Neural cell (in vitro differentiated cells): ENCODE measurements around the gene NPSR1. TPM values are rescaled to one million over a fixed set of nuclear protein-coding genes. Genes with fewer than 3 reads are reported as not detected.

Experiments used
- H2AFZ ChIP-seq: fragments of 200-600, 300-800 bp; sonication (generic), shearing (Covaris generic); 2 replicates; pipeline ENCODE4 v1.6.0; 2014; ENCODE audit warnings: low read depth, mild to moderate bottlenecking, antibody characterized with exemption, low read length, moderate library complexity
- H3F3A ChIP-seq: fragments of 200-600 bp; shearing (Covaris generic); 2 replicates; pipeline ENCODE4 v1.6.1; 2016; ENCODE audit warnings: mild to moderate bottlenecking, moderate library complexity, mixed read lengths, antibody characterized with exemption, low read length; ENCODE audit not compliant: insufficient read depth, poor library complexity, severe bottlenecking
- H3K27ac ChIP-seq: fragments of 200-600, 300-800 bp; sonication (generic), shearing (Covaris generic); 2 replicates; pipeline ENCODE4 v1.5.1; 2014; ENCODE audit warnings: mild to moderate bottlenecking, low read length, moderate library complexity
- H3K27me3 ChIP-seq: fragments of 300-800, 200-600 bp; sonication (generic), shearing (Covaris generic); 2 replicates; pipeline ENCODE4 v1.6.0; 2014; ENCODE audit warnings: mild to moderate bottlenecking, low read depth, low read length, moderate library complexity; ENCODE audit not compliant: insufficient read depth
- H3K36me3 ChIP-seq: fragments of 300-800, 200-600 bp; sonication (generic), shearing (Covaris generic); 2 replicates; pipeline ENCODE4 v1.5.1; 2014; ENCODE audit warnings: mild to moderate bottlenecking, antibody characterized with exemption, low read length, moderate library complexity; ENCODE audit not compliant: insufficient read depth
- H3K4me2 ChIP-seq: fragments of 300-800, 200-600 bp; sonication (generic), shearing (Covaris generic); 2 replicates; pipeline ENCODE4 v1.6.0; 2014; ENCODE audit warnings: mild to moderate bottlenecking, low read length
- H3K4me3 ChIP-seq: fragments of 300-800, 200-600 bp; sonication (generic), shearing (Covaris generic); 2 replicates; pipeline ENCODE4 v1.5.1; 2014; ENCODE audit warnings: mild to moderate bottlenecking, low read length, moderate library complexity
- H3K79me2 ChIP-seq: fragments of 200-600 bp; shearing (Covaris generic); replicated peaks from 2 replicates; pipeline ENCODE4 v1.6.0; 2014; ENCODE audit warnings: mild to moderate bottlenecking, low read length, moderate library complexity; ENCODE audit not compliant: insufficient read depth
- H3K9ac ChIP-seq: fragments of 300-800, 200-600 bp; sonication (generic), shearing (Covaris generic); 2 replicates; pipeline ENCODE4 v1.6.1; 2016; ENCODE audit warnings: mild to moderate bottlenecking, low read length, mixed read lengths
- H3K9me2 ChIP-seq: fragments of 200-600 bp; shearing (Covaris generic); 2 replicates; pipeline ENCODE4 v1.6.1; 2016; ENCODE audit warnings: mild to moderate bottlenecking, low read length, mixed read lengths; ENCODE audit not compliant: insufficient read depth
- H3K9me3 ChIP-seq: fragments of 200-600, 300-800 bp; sonication (generic), shearing (Covaris generic); 2 replicates; pipeline ENCODE4 v1.6.1; 2016; ENCODE audit warnings: mild to moderate bottlenecking, mixed run types, low read length, moderate library complexity, mixed read lengths
- H4K20me1 ChIP-seq: fragments of 200-600 bp; shearing (Covaris generic); 2 replicates; pipeline ENCODE4 v1.6.1; 2016; ENCODE audit warnings: mild to moderate bottlenecking, mixed run types; ENCODE audit not compliant: insufficient read depth
- CTCF ChIP-seq: fragments of 450-650 bp; IDR thresholded peaks from 2 replicates; pipeline ENCODE4 v1.5.1; 2014; ENCODE audit warnings: antibody characterized with exemption, mild to moderate bottlenecking, moderate library complexity; ENCODE audit not compliant: poor library complexity, severe bottlenecking
- EP300 ChIP-seq: fragments of 450-650 bp; conservative IDR thresholded peaks from 2 replicates; pipeline ENCODE4 v1.6.1; 2014; ENCODE audit warnings: antibody characterized with exemption, mild to moderate bottlenecking, moderate library complexity; ENCODE audit not compliant: poor library complexity, severe bottlenecking
- EZH2 ChIP-seq: fragments of 200-600, 300-800 bp; shearing (Covaris generic), sonication (generic); IDR thresholded peaks from 2 replicates; pipeline ENCODE4 v1.6.1; 2014; ENCODE audit warnings: antibody characterized with exemption, low read length, borderline replicate concordance, mild to moderate bottlenecking; ENCODE audit not compliant: insufficient read depth, poor library complexity, severe bottlenecking
- MXI1 ChIP-seq: fragments of 450-650 bp; conservative IDR thresholded peaks from 2 replicates; pipeline ENCODE4 v1.6.1; 2014; ENCODE audit warnings: antibody characterized with exemption, mild to moderate bottlenecking; ENCODE audit not compliant: poor library complexity, severe bottlenecking
- POLR2AphosphoS5 ChIP-seq: IDR thresholded peaks from 2 replicates; pipeline ENCODE4 v1.6.1; 2012
- RAD21 ChIP-seq: fragments of 450-650 bp; conservative IDR thresholded peaks from 2 replicates; pipeline ENCODE4 v1.6.1; 2014; ENCODE audit warnings: antibody characterized with exemption, mild to moderate bottlenecking, moderate library complexity
- REST ChIP-seq: IDR thresholded peaks from 2 replicates; pipeline ENCODE4 v1.6.1; 2012; ENCODE audit warnings: borderline replicate concordance
- SMC3 ChIP-seq: fragments of 450-650 bp; conservative IDR thresholded peaks from 2 replicates; pipeline ENCODE4 v1.6.1; 2014; ENCODE audit warnings: antibody characterized with exemption, mild to moderate bottlenecking, moderate library complexity; ENCODE audit not compliant: poor library complexity
- TAF1 ChIP-seq: IDR thresholded peaks from 2 replicates; pipeline ENCODE4 v1.6.1; 2012; ENCODE audit warnings: low read depth
- polyA plus RNA-seq: library from polyadenylated mRNA; depleted of rRNA; stranded (reverse); fragments of >200 nt; gene quantifications from 2 replicates; pipeline ENCODE4 v1.2.3, GENCODE V29; 2014

Gene NPSR1
- polyA plus RNA-seq, 1 donor from 2014 or later = not detected

GRCh38 chr7:34620425-34620824 lies 37.6 kb upstream of the NPSR1 start:
- Histone ChIP-seq H3K4me2 (no peak overlapping the region), H4K20me1 (no peaks in the 10 kb centered on the region), H3K9ac (no peak overlapping the region), H3K9me3 (no peaks in the 10 kb centered on the region), H3K9me2 (no peaks in the 10 kb centered on the region), H3K79me2 (no peaks in the 10 kb centered on the region), H2AFZ (no peak overlapping the region), H3F3A (no peaks in the 10 kb centered on the region), H3K27ac (no peak overlapping the region), H3K36me3 (no peaks in the 10 kb centered on the region), H3K4me3 (no peak overlapping the region), H3K27me3 (no peaks in the 10 kb centered on the region)
- no peak for TF ChIP-seq MXI1
- no peak for TF ChIP-seq RAD21
- no peak for TF ChIP-seq TAF1
- no peak for TF ChIP-seq CTCF
- TF ChIP-seq REST = no peak
- TF ChIP-seq EP300 = no peak
- no peak for TF ChIP-seq SMC3
- TF ChIP-seq EZH2 = no peak
- no peak for TF ChIP-seq POLR2AphosphoS5

- Histone ChIP-seq H3K79me2 (no peaks in the 10 kb centered on the region), H3K9me3 (no peaks in the 10 kb centered on the region), H3K9me2 (no peaks in the 10 kb centered on the region), H3K27me3 (no peaks in the 10 kb centered on the region), H2AFZ (no peak overlapping the region), H3K27ac (no peak overlapping the region), H3F3A (no peaks in the 10 kb centered on the region), H4K20me1 (no peaks in the 10 kb centered on the region), H3K4me3 (no peak overlapping the region), H3K9ac (no peak overlapping the region), H3K4me2 (no peak overlapping the region), H3K36me3 (no peaks in the 10 kb centered on the region)
- TF ChIP-seq EZH2 (no peak), RAD21 (no peak), MXI1 (no peak), EP300 (no peak), SMC3 (no peak), TAF1 (no peak), CTCF (no peak), REST (no peak), POLR2AphosphoS5 (no peak)
Observed at GRCh38 chr7:34622182-34622581, 35.8 kb upstream of the NPSR1 start.
